Iris pigment epithelial cell (primary cell): ENCODE measurements around the gene PRKCE.

Experiments used
- DNase-seq: peaks from one replicate; pipeline ENCODE4 v3.0.0-alpha.2; 2011; ENCODE audit warnings: low read depth

Gene PRKCE

GRCh38 chr2:45964223-45964841, 312.9 kb downstream of the PRKCE start:
- peak; percentile 67 for DNase-seq

- DNase-seq = no peak
Observed at GRCh38 chr2:45964906-45965305, 313.4 kb downstream of the PRKCE start.

- no peak for DNase-seq
Observed at GRCh38 chr2:45965871-45966498, 314.5 kb downstream of the PRKCE start.

GRCh38 chr2:45968946-45969584, 317.6 kb downstream of the PRKCE start:
- DNase-seq = peak; percentile 50

GRCh38 chr2:45973426-45973825, 322.0 kb downstream of the PRKCE start:
- no peak for DNase-seq

GRCh38 chr2:45974056-45974455, 322.6 kb downstream of the PRKCE start:
- DNase-seq = no peak

GRCh38 chr2:45974762-45975408, 323.4 kb downstream of the PRKCE start:
- no peak for DNase-seq

- no peak for DNase-seq
Observed at GRCh38 chr2:45975752-45976517, 324.5 kb downstream of the PRKCE start.

- DNase-seq = no peak
Observed at GRCh38 chr2:45978302-45978859, 326.9 kb downstream of the PRKCE start.

- DNase-seq = no peak
Observed at GRCh38 chr2:45979065-45979464, 327.6 kb downstream of the PRKCE start.

- DNase-seq = no peak
Observed at GRCh38 chr2:45980161-45980865, 328.8 kb downstream of the PRKCE start.

GRCh38 chr2:45981384-45981930, 330.0 kb downstream of the PRKCE start:
- DNase-seq = no peak

GRCh38 chr2:45982096-45982495, 330.6 kb downstream of the PRKCE start:
- DNase-seq = no peak

GRCh38 chr2:45983213-45983612, 331.7 kb downstream of the PRKCE start:
- no peak for DNase-seq

- DNase-seq = no peak
Observed at GRCh38 chr2:45984366-45984765, 332.9 kb downstream of the PRKCE start.

- no peak for DNase-seq
Observed at GRCh38 chr2:45984896-45985473, 333.5 kb downstream of the PRKCE start.

- DNase-seq = no peak
Observed at GRCh38 chr2:45986509-45986908, 335.0 kb downstream of the PRKCE start.

GRCh38 chr2:45987856-45988255, 336.4 kb downstream of the PRKCE start:
- DNase-seq = no peak

- no peak for DNase-seq
Observed at GRCh38 chr2:45988879-45989278, 337.4 kb downstream of the PRKCE start.

- DNase-seq = no peak
Observed at GRCh38 chr2:45990131-45990530, 338.7 kb downstream of the PRKCE start.
